Hepatocyte (in vitro differentiated cells): ENCODE results near the gene PHF19.

ENCODE experiments used
- EZH2 ChIP-seq: fragments of 200-600 bp; sonication (generic); IDR thresholded peaks from 2 replicates; pipeline ENCODE4 v1.6.1; 2016; ENCODE audit warnings: antibody characterized with exemption, mild to moderate bottlenecking, borderline replicate concordance
- TF ChIP-seq, protein P1 (sequence below): fragments of 200-600 bp; sonication (generic); IDR thresholded peaks from 2 replicates; pipeline ENCODE4 v1.5.1; 2016; ENCODE audit warnings: antibody characterized with exemption, mild to moderate bottlenecking; ENCODE audit not compliant: poor library complexity

DNA sequence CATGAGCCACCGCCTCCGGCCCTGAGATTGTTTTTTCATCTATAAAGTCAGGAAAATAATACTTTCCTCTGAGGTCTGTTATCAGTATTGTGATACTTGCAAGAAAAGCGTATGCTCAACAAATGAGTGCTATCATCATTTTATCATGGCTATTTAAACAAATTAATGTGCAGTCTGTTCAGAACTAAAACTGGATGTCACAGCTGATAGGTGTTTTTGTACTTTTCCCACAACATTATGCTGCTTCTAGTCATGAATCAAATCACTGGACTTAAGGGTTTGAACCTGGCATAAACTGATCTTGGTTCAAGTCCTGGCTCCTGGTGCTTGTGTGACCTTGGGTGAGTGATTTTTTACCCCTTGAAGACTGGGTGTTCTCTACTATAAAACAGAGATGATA, 21.4 kb upstream of the PHF19 start:
- no peak for TF ChIP-seq EZH2
- TF ChIP-seq, protein P1, sequence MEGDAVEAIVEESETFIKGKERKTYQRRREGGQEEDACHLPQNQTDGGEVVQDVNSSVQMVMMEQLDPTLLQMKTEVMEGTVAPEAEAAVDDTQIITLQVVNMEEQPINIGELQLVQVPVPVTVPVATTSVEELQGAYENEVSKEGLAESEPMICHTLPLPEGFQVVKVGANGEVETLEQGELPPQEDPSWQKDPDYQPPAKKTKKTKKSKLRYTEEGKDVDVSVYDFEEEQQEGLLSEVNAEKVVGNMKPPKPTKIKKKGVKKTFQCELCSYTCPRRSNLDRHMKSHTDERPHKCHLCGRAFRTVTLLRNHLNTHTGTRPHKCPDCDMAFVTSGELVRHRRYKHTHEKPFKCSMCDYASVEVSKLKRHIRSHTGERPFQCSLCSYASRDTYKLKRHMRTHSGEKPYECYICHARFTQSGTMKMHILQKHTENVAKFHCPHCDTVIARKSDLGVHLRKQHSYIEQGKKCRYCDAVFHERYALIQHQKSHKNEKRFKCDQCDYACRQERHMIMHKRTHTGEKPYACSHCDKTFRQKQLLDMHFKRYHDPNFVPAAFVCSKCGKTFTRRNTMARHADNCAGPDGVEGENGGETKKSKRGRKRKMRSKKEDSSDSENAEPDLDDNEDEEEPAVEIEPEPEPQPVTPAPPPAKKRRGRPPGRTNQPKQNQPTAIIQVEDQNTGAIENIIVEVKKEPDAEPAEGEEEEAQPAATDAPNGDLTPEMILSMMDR, result no peak
